Erythroblast (primary cell): Measurements from ENCODE around the gene ADI1.
A peak's percentile ranks its signal among the peaks of the same experiment; 100 is the strongest.
"Not testable (repeated sequence)": the region's sequence is repeated elsewhere in the genome, so short reads cannot be mapped to it uniquely, and the experiment has no call there.

Source experiments
- DNase-seq, 2 experiments: peaks; one replicate each; lab custom pipeline; 2025; lab: John Stamatoyannopoulos, UW
- GATA1 ChIP-seq: IDR thresholded peaks from 2 replicates; pipeline ENCODE4 v1.6.1; 2011; ENCODE audit warnings: low read depth, mild to moderate bottlenecking, control low read depth, low read length, moderate library complexity
- POLR2A ChIP-seq: IDR thresholded peaks from 2 replicates; pipeline ENCODE4 v1.6.1; 2011; ENCODE audit warnings: mild to moderate bottlenecking, low read length

ADI1 gene

GRCh38 chr2:3518496-3519254 is 656 bp downstream of the ADI1 start:
- TF ChIP-seq GATA1 (no peak), POLR2A (no peak)
- DNase-seq, result peak; percentile 96 to 98

GRCh38 chr2:3517948-3518495 is 1.3 kb downstream of the ADI1 start:
- no peak for TF ChIP-seq GATA1
- TF ChIP-seq POLR2A, result no peak
- no peak for DNase-seq

- TF ChIP-seq GATA1, result no peak
- no peak for TF ChIP-seq POLR2A
- DNase-seq, result no peak
These were observed 2.5 kb downstream of the ADI1 start for GRCh38 chr2:3516831-3517230.

GRCh38 chr2:3515438-3515837 is 3.9 kb downstream of the ADI1 start:
- not testable (repeated sequence) for DNase-seq

- TF ChIP-seq POLR2A (no peak), GATA1 (no peak)
- no peak for DNase-seq
These were observed 6.1 kb downstream of the ADI1 start for GRCh38 chr2:3513026-3513810.

GRCh38 chr2:3512086-3512485 is 7.2 kb downstream of the ADI1 start:
- DNase-seq, result no peak
- no peak for TF ChIP-seq GATA1
- no peak for TF ChIP-seq POLR2A

- DNase-seq, result no peak
- no peak for TF ChIP-seq POLR2A
- no peak for TF ChIP-seq GATA1
These were observed 13.6 kb downstream of the ADI1 start for GRCh38 chr2:3505771-3506170.

GRCh38 chr2:3504741-3505140 is 14.6 kb downstream of the ADI1 start:
- no peak for TF ChIP-seq GATA1
- no peak for TF ChIP-seq POLR2A
- DNase-seq, result no peak

- TF ChIP-seq GATA1 (no peak), POLR2A (no peak)
- no peak for DNase-seq
These were observed 15.8 kb downstream of the ADI1 start for GRCh38 chr2:3503483-3503882.

GRCh38 chr2:3503046-3503445 is 16.3 kb downstream of the ADI1 start:
- TF ChIP-seq GATA1 (no peak), POLR2A (no peak)
- no peak for DNase-seq

- DNase-seq, result no peak
- TF ChIP-seq GATA1 (no peak), POLR2A (no peak)
These were observed 18.9 kb downstream of the ADI1 start for GRCh38 chr2:3500326-3500899.

GRCh38 chr2:3498783-3499394 is 20.4 kb downstream of the ADI1 start:
- TF ChIP-seq POLR2A (no peak), GATA1 (no peak)
- no peak for DNase-seq

- DNase-seq, result not testable (repeated sequence)
These were observed 22.6 kb downstream of the ADI1 start for GRCh38 chr2:3496708-3497080.
